GM21367 (cell line): Measurements from ENCODE around the gene CLEC14A.

ENCODE experiments used
- ATAC-seq: cut with Tn5 transposase; IDR thresholded peaks from one replicate; pipeline ENCODE4 v1.9.1; 2021; ENCODE audit not compliant: unreplicated experiment

Gene CLEC14A

GRCh38 chr14:38255673-38256532 is at the start of gene CLEC14A:
TSS of gene CLEC14A (minus strand) at chr14:38256093. CDS start at chr14:38256022, 71 bp downstream.
- ATAC-seq, result no peak

GRCh38 chr14:38302966-38303365 is 47.1 kb upstream of the CLEC14A start:
- ATAC-seq, result no peak

- no peak for ATAC-seq
Observed at GRCh38 chr14:38302034-38302433, 46.1 kb upstream of the CLEC14A start.

- ATAC-seq, result no peak
Observed at GRCh38 chr14:38297681-38298080, 41.8 kb upstream of the CLEC14A start.

- no peak for ATAC-seq
Observed at GRCh38 chr14:38291681-38292467, 36.0 kb upstream of the CLEC14A start.

GRCh38 chr14:38290601-38291188 is 34.8 kb upstream of the CLEC14A start:
- no peak for ATAC-seq

GRCh38 chr14:38286452-38286851 is 30.6 kb upstream of the CLEC14A start:
- no peak for ATAC-seq

GRCh38 chr14:38285962-38286361 is 30.1 kb upstream of the CLEC14A start:
- no peak for ATAC-seq

GRCh38 chr14:38282936-38283335 is 27.0 kb upstream of the CLEC14A start:
- ATAC-seq, result no peak

- ATAC-seq, result no peak
Observed at GRCh38 chr14:38280081-38280480, 24.2 kb upstream of the CLEC14A start.

- ATAC-seq, result no peak
Observed at GRCh38 chr14:38279572-38279971, 23.7 kb upstream of the CLEC14A start.

- ATAC-seq, result no peak
Observed at GRCh38 chr14:38278035-38278434, 22.1 kb upstream of the CLEC14A start.

GRCh38 chr14:38262844-38263243 is 7.0 kb upstream of the CLEC14A start:
- no peak for ATAC-seq

GRCh38 chr14:38261620-38262019 is 5.7 kb upstream of the CLEC14A start:
- ATAC-seq, result no peak

GRCh38 chr14:38257507-38257906 is 1.6 kb upstream of the CLEC14A start:
- ATAC-seq, result no peak

- ATAC-seq, result no peak
Observed at GRCh38 chr14:38256533-38256840, 594 bp upstream of the CLEC14A start.

GRCh38 chr14:38255408-38255672 is 553 bp downstream of the CLEC14A start:
- no peak for ATAC-seq

GRCh38 chr14:38254571-38255407 is 1.1 kb downstream of the CLEC14A start:
- ATAC-seq, result no peak

- no peak for ATAC-seq
Observed at GRCh38 chr14:38253676-38254075, 2.2 kb downstream of the CLEC14A start.

GRCh38 chr14:38252066-38252710 is 3.7 kb downstream of the CLEC14A start:
- ATAC-seq, result no peak

GRCh38 chr14:38250331-38250730 is 5.6 kb downstream of the CLEC14A start:
- ATAC-seq, result no peak
